DMS79 treated with DMSO at 0.1 percent for 48 hours (cell line): ENCODE measurements around the gene DNMT3A.

ENCODE experiments used
- DNase-seq: peaks from one replicate; lab custom pipeline; 2025; lab: John Stamatoyannopoulos, UW

Gene DNMT3A

GRCh38 chr2:25324905-25325592, 16.7 kb downstream of the DNMT3A start:
- no peak for DNase-seq

- no peak for DNase-seq
These were observed 17.5 kb downstream of the DNMT3A start for GRCh38 chr2:25324251-25324650.

- no peak for DNase-seq
These were observed 18.0 kb downstream of the DNMT3A start for GRCh38 chr2:25323610-25324189.

GRCh38 chr2:25323042-25323514, 18.6 kb downstream of the DNMT3A start:
- no peak for DNase-seq

- DNase-seq, result no peak
These were observed 19.4 kb downstream of the DNMT3A start for GRCh38 chr2:25322312-25322711.

GRCh38 chr2:25320077-25320476, 21.6 kb downstream of the DNMT3A start:
- no peak for DNase-seq

- DNase-seq, result no peak
These were observed 25.6 kb downstream of the DNMT3A start for GRCh38 chr2:25316101-25316500.

- DNase-seq, result no peak
These were observed 26.4 kb downstream of the DNMT3A start for GRCh38 chr2:25315316-25315680.

- DNase-seq, result peak; percentile 85
These were observed 27.0 kb downstream of the DNMT3A start for GRCh38 chr2:25314514-25315315.

GRCh38 chr2:25313711-25314513, 27.8 kb downstream of the DNMT3A start:
- DNase-seq, result no peak

- DNase-seq, result no peak
These were observed 28.6 kb downstream of the DNMT3A start for GRCh38 chr2:25312958-25313710.

GRCh38 chr2:25311865-25312575, 29.7 kb downstream of the DNMT3A start:
- no peak for DNase-seq

GRCh38 chr2:25310965-25311864, 30.5 kb downstream of the DNMT3A start:
- peak; percentile 93 for DNase-seq

GRCh38 chr2:25310709-25310964, 31.1 kb downstream of the DNMT3A start:
- DNase-seq, result no peak

- peak; percentile 24 for DNase-seq
These were observed 32.3 kb downstream of the DNMT3A start for GRCh38 chr2:25309402-25309801.

GRCh38 chr2:25308599-25308998, 33.1 kb downstream of the DNMT3A start:
- DNase-seq, result no peak

GRCh38 chr2:25307949-25308557, 33.7 kb downstream of the DNMT3A start:
- no peak for DNase-seq

- DNase-seq, result peak; percentile 86
These were observed 34.9 kb downstream of the DNMT3A start for GRCh38 chr2:25306777-25307368.

- DNase-seq, result peak; percentile 87
These were observed 36.0 kb downstream of the DNMT3A start for GRCh38 chr2:25305775-25306174.
